ENCODE data around the gene HELZ.
"Not testable (repeated sequence)": the region's sequence is repeated elsewhere in the genome, so short reads cannot be mapped to it uniquely, and the experiment has no call there.

The HELZ gene

DNA sequence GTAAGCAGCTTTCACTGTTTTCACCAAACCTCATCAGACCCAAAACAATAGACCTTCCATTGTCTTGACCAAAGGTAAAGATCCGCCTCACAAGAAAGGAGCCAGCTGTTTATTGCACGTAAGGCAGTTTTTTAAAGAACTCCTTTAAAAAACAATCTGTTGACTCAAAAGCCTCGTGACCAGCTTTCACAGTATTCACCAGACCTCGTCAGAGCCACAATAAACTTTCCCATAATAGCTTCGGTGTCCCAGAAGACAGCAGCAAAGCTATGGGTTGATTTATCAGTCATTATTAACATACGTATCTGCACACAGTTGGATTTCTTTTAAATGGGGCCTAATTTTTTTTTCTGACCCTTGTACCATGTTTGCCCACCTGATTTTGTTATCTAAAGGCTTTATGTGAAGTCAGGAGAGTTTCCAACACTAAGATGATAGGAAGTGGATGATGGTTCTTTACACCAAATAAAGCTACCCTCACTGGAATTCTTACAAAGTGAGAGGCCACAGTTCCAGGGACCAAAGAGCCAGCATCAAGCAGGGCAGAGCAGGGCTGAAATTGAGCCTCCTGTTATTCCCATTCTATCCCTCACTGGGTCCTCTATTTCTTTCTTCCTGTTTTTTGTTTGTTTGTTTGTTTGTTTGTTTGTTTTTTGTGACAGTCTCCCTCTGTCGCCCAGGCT is 17.6 kb upstream of the HELZ start:
- DNase-seq: no peak

DNA sequence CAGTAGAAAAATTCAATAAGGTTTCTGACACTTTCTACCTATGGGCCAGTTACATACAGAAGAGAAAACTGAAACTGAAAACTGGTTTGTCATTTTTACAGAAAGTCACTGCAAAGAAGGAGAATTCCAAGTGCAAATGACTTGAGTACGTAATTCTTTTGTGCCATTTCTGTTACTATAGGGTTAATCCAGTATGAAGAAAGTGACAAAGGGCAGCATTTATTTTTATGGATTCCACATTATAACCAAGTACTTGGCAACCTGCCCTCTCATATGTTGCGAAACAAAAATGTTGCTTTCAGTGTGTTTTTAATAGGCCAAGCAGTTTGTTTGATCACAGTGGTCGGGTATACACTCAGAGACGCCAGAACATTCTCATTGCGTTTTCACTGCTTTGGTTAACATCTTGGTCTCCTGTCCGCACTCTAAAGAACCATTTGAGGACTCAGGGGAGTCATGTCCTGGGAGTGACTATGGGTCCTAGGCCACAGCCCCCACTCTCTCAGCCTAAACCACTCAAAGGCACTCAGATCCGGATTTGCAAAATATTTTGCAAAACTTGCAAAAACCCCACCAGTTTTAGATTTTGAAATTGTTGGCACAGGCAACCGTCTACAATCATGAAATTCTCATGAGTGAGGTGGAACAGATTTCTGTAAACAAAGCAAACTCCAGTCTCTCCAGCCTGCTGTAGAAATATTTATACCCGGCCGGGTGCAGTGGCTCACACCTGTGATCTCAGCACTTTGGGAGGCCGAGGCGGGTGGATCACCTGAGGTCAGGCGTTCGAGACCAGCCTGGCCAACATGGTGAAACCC is 15.4 kb upstream of the HELZ start:
- DNase-seq: peak; percentile 10

DNA sequence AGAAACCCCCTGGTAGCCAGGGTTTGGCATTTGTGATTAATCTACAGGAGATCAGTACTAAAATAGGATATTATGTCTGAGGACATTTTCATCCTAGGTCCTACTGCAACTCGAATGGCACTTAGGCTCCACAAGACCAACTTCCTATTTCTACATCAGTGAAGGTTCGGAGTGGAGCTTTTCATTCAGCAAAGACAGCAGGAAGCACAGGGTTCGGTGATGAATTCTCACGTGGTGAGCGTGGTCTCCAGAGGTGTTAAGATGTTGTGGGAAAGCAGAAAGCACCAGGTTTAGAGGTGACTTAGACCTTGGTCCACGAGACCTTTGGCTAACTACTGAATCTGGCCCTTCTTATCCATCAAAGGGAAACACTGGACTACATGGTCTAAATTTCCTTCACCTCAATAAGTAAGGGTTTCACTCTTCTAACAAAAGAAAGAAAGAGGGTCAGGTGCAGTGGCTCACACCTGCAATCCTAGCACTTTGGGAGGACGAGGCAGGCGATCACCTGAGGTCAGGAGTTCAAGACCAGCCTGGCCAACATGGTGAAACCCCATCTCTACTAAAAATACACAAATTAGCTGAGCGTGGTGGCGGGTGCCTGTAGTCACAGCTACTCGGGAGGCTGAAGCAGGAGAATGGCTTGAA is 13.9 kb upstream of the HELZ start:
- no peak for DNase-seq

GRCh38 chr17:67256075-67256732 is 11.2 kb upstream of the HELZ start:
- DNase-seq: no peak

GRCh38 chr17:67253384-67253783 is 8.4 kb upstream of the HELZ start:
- no peak for DNase-seq

DNA sequence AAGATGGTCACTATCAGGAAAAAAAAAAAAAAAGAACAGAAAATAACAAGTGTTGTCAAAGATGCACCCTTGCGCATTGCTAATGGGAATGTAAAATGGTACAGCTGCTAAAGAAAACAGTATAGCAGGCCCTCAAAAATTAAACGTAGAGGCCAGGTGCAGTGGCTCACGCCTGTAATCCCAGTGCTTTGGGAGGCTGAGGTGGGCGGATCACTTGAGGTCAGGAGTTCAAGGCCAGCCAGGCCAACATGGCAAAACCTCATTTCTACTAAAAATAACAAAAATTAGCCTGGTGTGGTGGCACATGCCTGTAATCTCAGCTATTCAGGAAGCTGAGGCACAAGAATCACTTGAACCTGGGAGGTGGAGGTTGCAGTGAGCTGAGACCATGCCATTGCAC is 6.6 kb upstream of the HELZ start:
- not testable (repeated sequence) for DNase-seq

GRCh38 chr17:67248291-67248690 is 3.3 kb upstream of the HELZ start:
- DNase-seq: no peak

- DNase-seq: no peak
Observed at GRCh38 chr17:67247416-67247900, 2.5 kb upstream of the HELZ start.

DNA sequence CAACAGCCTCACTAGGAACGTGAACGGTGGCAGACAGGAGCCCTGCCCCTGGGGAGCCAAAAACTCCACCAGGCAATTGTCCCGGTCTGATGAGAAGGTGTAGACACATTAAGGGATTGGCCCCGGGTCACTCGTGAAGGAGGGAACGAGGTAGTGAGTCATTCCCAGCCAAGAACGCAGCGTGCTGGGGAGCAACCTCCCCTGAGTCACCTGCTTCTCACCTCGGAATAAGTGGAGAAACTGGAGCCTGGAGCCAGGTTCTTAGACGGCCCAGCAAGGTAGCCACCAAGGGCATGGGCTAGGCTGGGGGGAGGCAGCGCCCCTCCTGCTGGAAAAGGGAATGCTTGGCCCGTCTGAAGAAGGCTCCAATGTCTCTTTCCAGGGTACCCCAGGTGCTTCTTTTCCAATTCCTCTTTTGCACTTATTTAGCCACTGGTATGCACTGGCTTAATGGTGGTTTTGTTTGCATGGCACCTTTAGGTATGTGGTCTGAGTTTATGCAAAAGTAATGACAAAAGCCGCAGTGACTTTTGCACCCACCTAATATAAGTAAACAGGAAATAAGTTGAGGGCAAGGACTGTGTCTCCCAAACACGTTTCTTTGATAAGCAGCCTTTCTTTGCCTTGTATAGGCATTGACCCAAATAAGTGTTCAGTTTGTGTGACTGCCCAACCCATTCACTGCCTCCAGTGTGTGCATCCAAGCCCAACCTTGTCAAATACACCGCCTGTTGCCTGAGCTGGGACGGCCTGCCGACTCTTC is 1.8 kb upstream of the HELZ start:
- peak; percentile 64 for DNase-seq

DNA sequence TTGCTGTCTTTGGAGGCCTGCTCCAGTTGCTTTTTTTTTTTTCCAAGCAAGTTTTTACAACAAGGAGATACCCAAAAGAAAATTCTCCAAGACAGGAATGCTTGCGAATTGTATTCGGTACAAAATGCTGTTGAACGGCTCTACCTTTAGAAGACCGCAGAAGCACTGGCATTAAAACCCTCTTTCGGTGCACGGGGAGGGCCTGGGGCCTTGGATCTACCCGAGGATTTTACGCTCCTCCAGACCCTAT is 1.3 kb upstream of the HELZ start:
- no peak for DNase-seq

- peak; percentile 65 for DNase-seq
Observed at GRCh38 chr17:67245694-67246402, 852 bp upstream of the HELZ start.

GRCh38 chr17:67244431-67245072 is 444 bp downstream of the HELZ start:
- peak; percentile 60 for DNase-seq

- no peak for DNase-seq
Observed at GRCh38 chr17:67243284-67243683, 1.7 kb downstream of the HELZ start.

DNA sequence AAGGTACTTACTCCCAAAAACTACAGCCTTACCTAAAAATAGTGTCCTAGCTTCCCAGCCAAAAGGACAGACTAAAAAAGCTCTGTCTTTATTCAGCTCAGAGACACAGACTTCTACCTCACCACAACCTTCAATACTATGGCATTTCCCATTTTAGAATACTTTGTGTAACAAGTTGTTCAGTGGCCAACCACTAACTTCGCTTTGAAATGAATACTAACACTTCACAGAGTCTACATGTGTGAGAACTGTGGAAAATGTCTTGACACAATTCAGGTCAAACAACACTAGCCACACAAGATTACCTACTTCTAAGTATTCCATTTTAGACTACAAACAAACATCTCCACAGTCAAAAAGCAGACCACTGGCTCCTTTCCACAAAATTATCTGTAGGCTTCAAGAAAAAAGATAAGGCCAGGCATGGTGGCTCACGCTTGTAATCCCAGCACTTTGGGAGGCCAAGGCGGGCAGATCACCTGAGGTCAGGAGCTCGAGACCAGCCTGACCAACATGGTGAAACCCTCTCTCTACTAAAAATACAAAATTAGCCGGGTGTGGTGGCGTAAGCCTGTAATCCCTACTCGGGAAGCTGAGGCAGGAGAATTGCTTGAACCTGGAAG is 3.2 kb downstream of the HELZ start:
- DNase-seq: no peak

DNA sequence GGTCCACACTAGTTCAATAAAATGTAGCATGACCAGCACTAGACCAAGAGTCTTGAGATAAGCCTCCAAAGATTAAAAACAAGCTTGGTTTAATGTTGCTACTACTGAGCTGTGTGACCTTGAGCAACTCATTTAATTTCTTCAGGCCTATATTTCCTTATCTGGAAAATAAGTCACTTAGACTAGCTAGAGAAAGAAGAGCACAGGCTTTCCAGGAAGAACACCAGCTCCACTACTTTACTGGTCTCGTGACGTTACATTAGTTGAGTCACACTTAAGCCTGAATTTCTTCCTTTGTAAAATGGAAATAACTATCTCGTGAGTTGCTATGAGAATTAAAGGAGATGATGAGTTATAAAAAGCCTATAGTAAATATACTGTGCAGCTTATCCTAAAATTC is 5.4 kb downstream of the HELZ start:
- no peak for DNase-seq

- no peak for DNase-seq
Observed at GRCh38 chr17:67238991-67239390, 6.0 kb downstream of the HELZ start.

- DNase-seq: no peak
Observed at GRCh38 chr17:67232441-67232840, 12.6 kb downstream of the HELZ start.

GRCh38 chr17:67229109-67229955 is 15.7 kb downstream of the HELZ start:
- no peak for DNase-seq

- no peak for DNase-seq
Observed at GRCh38 chr17:67227488-67227887, 17.5 kb downstream of the HELZ start.

DNA sequence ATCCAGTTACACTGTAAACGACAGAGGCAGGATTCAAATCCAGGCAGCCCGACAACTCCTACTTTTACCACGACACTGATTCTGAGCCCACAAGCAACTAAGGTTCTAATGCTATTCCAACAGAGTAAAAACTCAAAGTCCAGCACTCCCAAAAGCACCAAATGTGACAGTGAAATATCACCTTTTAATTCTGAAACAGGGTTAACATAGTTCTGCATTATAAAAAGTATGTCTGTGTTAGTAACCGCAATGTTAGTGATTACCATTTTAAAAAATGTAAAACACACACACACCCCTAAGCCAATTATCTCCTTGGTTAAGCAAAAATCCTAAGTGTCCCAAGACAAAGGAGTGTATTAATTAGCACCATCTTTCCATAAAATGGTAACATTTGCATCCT is 19.7 kb downstream of the HELZ start:
- no peak for DNase-seq

Measured in NCI-H69 (cell line).